ENCODE results near the gene FAM76B.

Gene FAM76B

GRCh38 chr11:95732930-95733602 lies 56.5 kb downstream of the FAM76B start:
- DNase-seq (ENCODE audit: low read depth, low spot score) = no peak

GRCh38 chr11:95729462-95729861 lies 60.1 kb downstream of the FAM76B start:
- DNase-seq (ENCODE audit: low read depth, low spot score) = no peak

- no peak for DNase-seq (ENCODE audit: low read depth, low spot score)
Measured at GRCh38 chr11:95728790-95729189, 60.8 kb downstream of the FAM76B start.

DNA sequence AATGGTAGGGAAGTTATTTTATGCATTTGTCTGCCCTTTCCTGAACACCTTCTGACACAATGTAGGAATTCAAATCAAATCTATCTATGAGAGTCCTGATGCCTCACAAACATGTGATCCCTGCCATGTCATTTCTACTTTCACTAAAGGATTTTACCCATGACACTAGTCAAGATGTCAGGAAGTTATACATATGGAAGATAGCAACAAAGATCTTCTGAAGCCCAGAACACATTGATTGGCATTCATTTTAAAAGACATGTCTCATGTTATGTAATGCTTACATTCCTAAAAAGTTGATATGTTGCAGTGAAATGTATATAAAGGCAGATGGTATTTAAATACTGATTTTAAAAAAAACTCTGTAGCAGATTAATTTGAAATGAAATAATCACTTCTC lies 61.5 kb downstream of the FAM76B start:
- no peak for DNase-seq (ENCODE audit: low read depth, low spot score)

GRCh38 chr11:95727620-95728019 lies 62.0 kb downstream of the FAM76B start:
- no peak for DNase-seq (ENCODE audit: low read depth, low spot score)

GRCh38 chr11:95727111-95727510 lies 62.5 kb downstream of the FAM76B start:
- DNase-seq (ENCODE audit: low read depth, low spot score) = no peak

GRCh38 chr11:95725196-95725595 lies 64.4 kb downstream of the FAM76B start:
- DNase-seq (ENCODE audit: low read depth, low spot score) = no peak

DNA sequence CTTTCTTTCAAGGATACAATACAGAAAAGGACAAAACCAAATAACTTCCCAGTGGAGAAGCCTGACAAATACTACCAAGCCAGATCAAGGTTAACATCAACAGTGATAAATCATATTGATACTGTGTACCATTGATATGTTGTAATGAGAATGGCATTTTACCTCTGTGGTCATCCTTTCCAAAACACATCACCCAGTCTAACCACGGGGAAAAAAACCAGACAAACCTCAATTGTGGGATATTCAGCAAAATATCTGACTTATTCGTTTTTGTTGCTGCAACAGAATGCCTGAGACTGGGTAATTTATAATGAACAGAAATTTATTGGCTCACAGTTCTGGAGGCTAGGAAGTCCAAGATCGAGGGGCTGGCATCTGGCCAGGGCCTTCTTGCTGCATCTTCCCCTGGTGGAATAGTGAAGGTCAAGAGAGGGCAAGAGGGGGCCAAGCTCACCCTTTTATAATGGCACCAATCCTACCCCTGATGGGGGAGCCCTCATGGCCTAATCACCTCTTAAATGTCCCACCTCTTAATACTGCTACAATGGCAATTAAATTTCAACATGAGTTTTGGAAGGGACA lies 66.1 kb downstream of the FAM76B start:
- no peak for DNase-seq (ENCODE audit: low read depth, low spot score)

DNA sequence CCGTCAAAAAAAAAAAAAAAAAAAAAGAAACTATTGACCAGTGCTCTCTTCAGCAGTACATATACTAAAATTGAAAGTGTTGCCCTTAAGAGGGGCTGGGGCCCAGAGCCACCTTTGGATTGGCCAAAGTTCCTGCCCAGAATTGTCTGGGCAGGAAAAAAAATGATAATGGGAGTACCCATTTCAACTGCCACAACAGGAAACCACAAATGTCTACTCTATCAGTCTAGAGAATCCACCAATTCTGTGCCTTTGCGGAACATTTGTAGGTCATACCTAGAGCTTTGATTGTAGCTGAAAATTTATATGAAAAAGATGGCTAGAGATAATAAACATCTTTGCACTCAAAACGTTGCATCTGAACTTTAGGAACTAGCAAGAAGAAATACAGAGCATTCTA lies 69.4 kb downstream of the FAM76B start:
- no peak for DNase-seq (ENCODE audit: low read depth, low spot score)

Data from smooth muscle cell of the brain vasculature (primary cell).